ENCODE results near the gene ADARB2.

The ADARB2 gene

GRCh38 chr10:1193561-1193960, 543.8 kb downstream of the ADARB2 start:
- FAIRE-seq = no peak

- FAIRE-seq = no peak
Observed at GRCh38 chr10:1191752-1192151, 545.6 kb downstream of the ADARB2 start.

- FAIRE-seq = no peak
Observed at GRCh38 chr10:1190791-1191490, 546.4 kb downstream of the ADARB2 start.

GRCh38 chr10:1190052-1190395, 547.3 kb downstream of the ADARB2 start:
- no peak for FAIRE-seq

GRCh38 chr10:1189166-1190051, 547.9 kb downstream of the ADARB2 start:
- FAIRE-seq = no peak

- FAIRE-seq = no peak
Observed at GRCh38 chr10:1188558-1189135, 548.7 kb downstream of the ADARB2 start.

GRCh38 chr10:1187855-1188557, 549.3 kb downstream of the ADARB2 start:
- no peak for FAIRE-seq

- no peak for FAIRE-seq
Observed at GRCh38 chr10:1187151-1187854, 550.0 kb downstream of the ADARB2 start.

GRCh38 chr10:1186683-1186990, 550.7 kb downstream of the ADARB2 start:
- FAIRE-seq = no peak

- no peak for FAIRE-seq
Observed at GRCh38 chr10:1185911-1186682, 551.2 kb downstream of the ADARB2 start.

GRCh38 chr10:1184541-1185430, 552.5 kb downstream of the ADARB2 start:
- no peak for FAIRE-seq

GRCh38 chr10:1183701-1184100, 553.6 kb downstream of the ADARB2 start:
- no peak for FAIRE-seq

GRCh38 chr10:1183033-1183396, 554.3 kb downstream of the ADARB2 start:
- no peak for FAIRE-seq

- FAIRE-seq = no peak
Observed at GRCh38 chr10:1182280-1183032, 554.9 kb downstream of the ADARB2 start.

GRCh38 chr10:1180836-1181235, 556.5 kb downstream of the ADARB2 start:
- FAIRE-seq = no peak

GRCh38 chr10:1180071-1180730, 557.1 kb downstream of the ADARB2 start:
- FAIRE-seq = no peak

GRCh38 chr10:1179346-1180070, 557.8 kb downstream of the ADARB2 start:
- FAIRE-seq = no peak

- FAIRE-seq = no peak
Observed at GRCh38 chr10:1178506-1178905, 558.8 kb downstream of the ADARB2 start.

GRCh38 chr10:1177936-1178335, 559.4 kb downstream of the ADARB2 start:
- no peak for FAIRE-seq
